Stomach smooth muscle (tissue), 2 donors: ENCODE data around the gene TNKS2.
A peak's percentile ranks its signal among the peaks of the same experiment; 100 is the strongest.

Experiments used
- H3K27ac ChIP-seq: one replicate; pipeline ENCODE4 v1.7.0; 2013; ENCODE audit warnings: mild to moderate bottlenecking, low read length, inconsistent platforms
- H3K27me3 ChIP-seq, 2 donors: one replicate each; pipeline ENCODE4 v1.7.0; 2013; ENCODE audit warnings: low read length in 2 of 2; ENCODE audit not compliant: insufficient read depth in 2 of 2, control insufficient read depth in 1 of 2
- H3K36me3 ChIP-seq, 2 donors: one replicate each; pipeline ENCODE4 v1.7.0; 2013; ENCODE audit warnings: low read length in 2 of 2; ENCODE audit not compliant: control insufficient read depth in 2 of 2, insufficient read depth in 2 of 2
- H3K4me1 ChIP-seq: one replicate; pipeline ENCODE4 v1.7.0; 2013; ENCODE audit warnings: low read length; ENCODE audit not compliant: control insufficient read depth, insufficient read depth
- H3K4me3 ChIP-seq, 2 donors: one replicate each; pipeline ENCODE4 v1.7.0; 2013; ENCODE audit warnings: low read length in 2 of 2
- H3K9ac ChIP-seq, 2 donors: one replicate each; pipeline ENCODE4 v1.7.0; 2013; ENCODE audit warnings: low read length in 2 of 2, mild to moderate bottlenecking in 1 of 2
- H3K9me3 ChIP-seq, 2 donors: one replicate each; pipeline ENCODE4 v1.7.0; 2013; ENCODE audit warnings: low read length in 2 of 2; ENCODE audit not compliant: control insufficient read depth in 2 of 2
- donor health status: healthy.
- donor health status: Pancreatic carcinoma.

Gene TNKS2

DNA sequence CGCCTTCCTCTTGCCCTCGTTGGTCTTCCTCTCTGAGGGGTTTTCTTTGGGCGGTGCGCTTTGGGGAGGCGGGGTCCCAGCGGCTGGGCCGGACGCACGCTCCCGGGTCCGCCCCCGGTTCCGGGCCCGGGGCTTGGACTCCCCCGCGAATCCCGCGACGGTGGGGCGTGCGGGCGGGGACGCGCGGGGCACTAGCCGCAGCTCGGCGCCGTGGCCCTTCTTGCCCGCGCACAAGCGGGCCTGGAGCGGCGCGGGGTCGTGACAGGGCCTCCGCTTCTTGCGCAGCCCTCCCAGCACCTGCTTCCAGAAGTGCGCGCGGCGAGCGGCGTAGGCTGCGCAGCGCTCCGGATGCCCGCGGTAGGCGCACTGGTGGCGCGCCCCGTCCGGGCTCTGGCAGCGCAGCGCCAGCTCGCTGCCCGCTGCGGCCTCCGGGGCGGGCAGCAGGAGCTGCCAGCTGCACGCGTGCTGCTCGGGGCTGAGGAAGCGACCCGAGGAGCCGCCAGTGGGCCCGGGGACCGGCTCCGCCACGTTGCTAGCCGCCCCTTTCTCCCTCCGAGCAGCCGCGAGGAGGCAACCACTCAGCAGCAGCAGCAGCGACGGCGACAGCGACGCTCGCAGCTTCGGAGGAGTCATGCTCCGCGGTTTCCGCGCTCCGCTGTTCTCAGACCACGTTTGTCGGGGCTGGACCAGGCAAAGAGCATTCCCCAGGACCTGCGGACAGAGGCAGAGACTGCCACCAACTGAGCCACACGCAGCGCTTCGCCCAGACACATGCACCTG lies 110.3 kb downstream of the TNKS2 start:
- Histone ChIP-seq H3K27me3 (no peaks in the 10 kb centered on the region), H3K27ac (peak overlapping the region; percentile 8), H3K9me3 (no peaks in the 10 kb centered on the region), H3K4me3 (peak overlapping the region; percentile 38 to 83), H3K36me3 (no peaks in the 10 kb centered on the region), H3K4me1 (peaks cover 5% of the 10 kb centered on the region), H3K9ac (peak overlapping the region; percentile 50 to 52)

DNA sequence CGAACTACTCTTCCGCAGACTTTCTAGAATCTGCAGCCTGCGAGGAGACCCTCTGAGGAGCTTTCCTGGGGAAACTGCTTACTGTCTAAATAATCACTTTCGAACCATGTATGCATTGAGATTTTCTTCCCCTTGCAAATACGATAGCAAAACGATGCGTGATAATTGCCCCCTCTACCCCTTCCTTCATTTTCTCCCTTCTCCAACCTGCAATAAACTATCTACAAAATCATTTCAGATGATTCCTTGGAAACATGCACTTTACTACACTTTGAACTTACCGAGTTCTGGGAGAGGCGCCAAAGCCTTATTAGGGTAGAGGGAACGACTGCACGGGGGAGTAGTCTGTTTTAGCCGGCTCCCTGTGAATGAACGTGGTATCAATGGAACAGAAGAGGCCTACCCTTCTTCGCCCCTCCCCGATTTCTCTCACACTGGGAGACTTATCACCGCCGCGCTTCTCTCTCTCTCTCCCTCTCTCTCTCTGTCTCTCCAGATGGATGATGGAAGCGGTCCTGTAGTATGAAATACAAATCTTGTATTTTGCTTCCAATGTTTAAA lies 111.0 kb downstream of the TNKS2 start, which contains the start of gene FGFBP3:
FGFBP3 (minus strand) TSS at position 370 of the 561 bp plus-strand sequence. CDS start 517 bp downstream, outside the sequence.
- H3K36me3 ChIP-seq = no peaks in the 10 kb centered on the region
- H3K9me3 ChIP-seq = no peaks in the 10 kb centered on the region
- peak within 1 kb of the TSS; percentile 8 for H3K27ac ChIP-seq
- peak within 1 kb of the TSS; percentile 38 to 83 for H3K4me3 ChIP-seq
- H3K4me1 ChIP-seq = peaks cover 5% of the 10 kb centered on the region
- H3K27me3 ChIP-seq = no peaks in the 10 kb centered on the region
- H3K9ac ChIP-seq = peak within 1 kb of the TSS; percentile 50 to 52

DNA sequence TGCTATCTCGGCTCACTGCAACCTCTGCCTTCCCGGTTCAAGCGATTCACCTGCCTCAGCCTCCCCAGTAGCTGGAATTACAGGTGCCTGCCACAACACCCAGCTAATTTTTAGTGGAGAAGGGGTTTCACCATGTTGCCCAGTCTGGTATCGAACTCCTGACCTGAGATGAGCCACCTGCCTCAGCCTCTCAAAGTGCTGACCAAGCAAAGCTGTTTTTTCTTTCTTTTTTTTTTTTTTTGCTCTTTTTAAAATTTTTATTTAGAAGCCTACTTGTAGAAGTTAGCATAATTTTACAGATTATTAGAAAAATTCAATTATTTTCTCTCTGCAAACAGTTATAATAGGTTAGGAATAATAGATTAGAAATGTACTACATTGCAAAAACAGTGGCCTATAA lies 112.2 kb downstream of the TNKS2 start:
- Histone ChIP-seq H3K27ac (no peak overlapping the region), H3K9me3 (no peaks in the 10 kb centered on the region), H3K4me3 (no peak overlapping the region), H3K4me1 (peaks cover 5% of the 10 kb centered on the region), H3K36me3 (no peaks in the 10 kb centered on the region), H3K27me3 (no peaks in the 10 kb centered on the region), H3K9ac (no peak overlapping the region)
